ENCODE data around the gene NOC2L. TPM values are rescaled to one million over a fixed set of nuclear protein-coding genes. Genes with fewer than 3 reads are reported as not detected.
A peak's percentile ranks its signal among the peaks of the same experiment; 100 is the strongest.

The NOC2L gene
- polyA plus RNA-seq, 1 donor from 2014 or later, result 64.9 TPM

DNA sequence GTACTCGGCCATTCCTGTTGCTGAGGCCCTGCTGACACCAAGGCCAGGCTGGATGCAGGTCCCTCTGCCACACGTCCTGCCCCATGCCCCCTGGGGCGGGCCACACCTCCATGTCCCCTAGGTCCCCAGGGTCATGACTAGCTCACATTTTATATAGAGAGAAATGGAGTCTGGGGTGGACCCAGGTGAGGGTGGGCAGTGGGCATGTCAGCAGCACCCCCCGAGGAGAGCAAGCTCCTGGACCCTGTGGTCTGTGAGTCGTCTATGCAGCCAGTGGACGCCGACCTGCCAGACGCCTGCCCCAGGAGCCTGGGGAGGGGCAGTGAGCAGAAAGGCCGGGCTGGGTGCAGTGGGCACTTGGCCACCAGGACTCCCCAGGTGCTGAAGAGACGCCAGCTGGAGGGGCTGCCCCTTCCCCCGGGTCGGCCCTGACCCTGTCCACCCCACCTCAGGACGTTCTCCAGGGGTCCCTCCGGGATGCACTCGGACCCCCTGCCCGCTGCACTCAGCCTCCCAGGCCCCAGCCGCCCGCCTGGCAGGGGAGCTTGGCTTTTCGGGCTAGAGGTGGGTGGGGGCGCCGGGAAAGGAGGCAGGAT, 19.4 kb downstream of the NOC2L start:
- peaks cover 24% of the 10 kb centered on the region for H3K27me3 Mint-ChIP-seq
- no peak overlapping the region for H3K27ac Mint-ChIP-seq
- peak overlapping the region in 1 of 4 donors; percentile 17 for H3K4me3 Mint-ChIP-seq

DNA sequence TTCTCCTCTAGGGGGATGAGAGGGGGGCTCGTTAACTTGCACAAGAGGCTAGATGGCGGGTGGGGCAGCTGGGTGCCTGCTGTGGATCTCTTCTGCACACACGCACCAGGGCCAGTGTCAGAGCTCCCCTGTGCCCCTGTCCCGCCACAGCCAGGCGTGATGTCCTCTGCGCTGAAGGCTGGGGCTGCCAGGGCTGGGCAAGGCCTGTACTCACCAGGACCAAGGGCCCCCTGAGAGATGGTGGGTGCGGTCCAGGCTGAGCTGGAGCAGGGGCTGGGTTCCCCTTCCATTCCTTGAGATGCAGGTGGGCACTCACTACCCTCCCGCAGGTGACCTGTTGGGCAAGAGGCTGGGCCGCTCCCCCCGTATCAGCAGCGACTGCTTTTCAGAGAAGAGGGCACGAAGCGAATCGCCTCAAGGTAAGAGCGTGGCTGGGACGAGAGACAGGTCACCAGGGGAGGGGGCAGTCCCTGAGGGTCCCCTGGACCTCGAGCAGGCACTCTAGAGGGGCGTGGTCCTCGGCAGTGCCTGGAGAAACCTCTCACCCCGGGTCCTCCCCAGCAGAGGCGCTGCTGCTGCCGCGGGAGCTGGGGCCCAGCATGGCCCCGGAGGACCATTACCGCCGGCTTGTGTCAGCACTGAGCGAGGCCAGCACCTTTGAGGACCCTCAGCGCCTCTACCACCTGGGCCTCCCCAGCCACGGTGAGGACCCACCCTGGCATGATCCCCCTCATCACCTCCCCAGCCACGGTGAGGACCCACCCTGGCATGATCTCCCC, 20.2 kb downstream of the NOC2L start:
- peak overlapping the region in 1 of 4 donors; percentile 23 for H3K4me3 Mint-ChIP-seq
- H3K4me1 Mint-ChIP-seq, result peaks cover 0 to 7% (median 0%) of the 10 kb centered on the region in 3 donors
- H3K36me3 Mint-ChIP-seq, result no peaks in the 10 kb centered on the region

More for the DNA sequence above, 19.4 kb downstream of the NOC2L start:
- Mint-ChIP-seq H3K9me3 (no peaks in the 10 kb centered on the region), H3K36me3 (no peaks in the 10 kb centered on the region), H3K4me1 (peaks cover 0 to 7% (median 0%) of the 10 kb centered on the region in 3 donors)

DNA sequence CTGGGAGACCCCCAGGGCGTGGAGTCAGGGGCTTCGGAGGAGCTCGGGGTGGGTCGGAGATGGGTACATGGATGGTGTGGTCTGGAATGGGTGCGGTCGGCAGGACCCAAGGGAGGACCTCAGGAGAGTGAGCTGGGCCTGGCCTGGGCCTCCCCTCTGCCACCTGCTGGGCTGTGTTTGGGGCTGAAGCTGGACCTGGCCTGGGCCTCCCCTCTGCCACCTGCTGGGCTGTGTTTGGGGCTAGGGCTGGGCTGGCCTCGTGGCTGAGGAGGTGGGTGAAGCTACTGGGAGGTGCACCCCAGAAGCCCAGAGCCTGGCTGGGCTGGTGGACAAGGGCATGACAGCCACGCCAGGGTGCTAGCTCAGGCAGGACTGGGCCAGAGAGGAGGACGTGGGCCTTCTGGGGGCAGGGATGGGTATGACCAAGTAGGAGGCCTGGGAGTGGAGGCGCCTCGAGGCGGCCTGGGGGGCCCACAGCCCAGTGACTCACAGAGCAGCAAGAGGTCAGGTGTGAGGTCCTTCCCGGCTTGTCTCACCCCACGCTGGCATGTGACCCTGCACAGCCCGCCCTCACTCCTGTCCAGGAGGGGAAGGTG, 20.9 kb downstream of the NOC2L start:
- Mint-ChIP-seq H3K27ac (no peak overlapping the region), H3K4me3 (peak overlapping the region in 1 of 4 donors; percentile 43), H3K4me1 (peaks cover 0 to 7% (median 0%) of the 10 kb centered on the region in 3 donors), H3K9me3 (no peaks in the 10 kb centered on the region), H3K36me3 (no peaks in the 10 kb centered on the region), H3K27me3 (peaks cover 24% of the 10 kb centered on the region)

More for the DNA sequence above, 20.2 kb downstream of the NOC2L start:
- Mint-ChIP-seq H3K27me3 (peaks cover 24% of the 10 kb centered on the region), H3K27ac (no peak overlapping the region), H3K9me3 (no peaks in the 10 kb centered on the region)

DNA sequence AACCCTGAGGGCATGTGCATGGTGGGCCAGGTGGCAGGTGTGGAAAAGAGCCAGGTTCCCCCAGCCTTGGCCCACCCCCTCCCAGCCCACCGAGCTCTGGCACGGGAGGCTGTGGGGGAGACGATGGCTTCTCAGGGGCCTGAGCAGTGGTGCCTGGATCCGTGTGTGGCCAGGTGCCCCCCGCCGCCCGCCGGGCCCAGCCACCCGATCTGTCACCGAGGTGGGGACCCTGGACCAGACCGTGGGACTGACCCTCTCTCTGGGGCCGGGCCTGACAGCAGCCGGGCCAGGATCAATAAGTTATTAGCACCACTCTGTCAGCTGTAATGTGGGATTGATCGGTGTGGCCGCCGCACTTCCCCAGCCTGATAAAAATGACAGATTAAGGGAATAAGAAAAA, 21.5 kb downstream of the NOC2L start:
- peaks cover 26% of the 10 kb centered on the region for H3K27me3 Mint-ChIP-seq
- no peaks in the 10 kb centered on the region for H3K9me3 Mint-ChIP-seq
- peak overlapping the region in 1 of 4 donors; percentile 43 for H3K4me3 Mint-ChIP-seq
- no peak overlapping the region for H3K27ac Mint-ChIP-seq
- H3K4me1 Mint-ChIP-seq, result peaks cover 0 to 7% (median 0%) of the 10 kb centered on the region in 3 donors
- no peaks in the 10 kb centered on the region for H3K36me3 Mint-ChIP-seq

DNA sequence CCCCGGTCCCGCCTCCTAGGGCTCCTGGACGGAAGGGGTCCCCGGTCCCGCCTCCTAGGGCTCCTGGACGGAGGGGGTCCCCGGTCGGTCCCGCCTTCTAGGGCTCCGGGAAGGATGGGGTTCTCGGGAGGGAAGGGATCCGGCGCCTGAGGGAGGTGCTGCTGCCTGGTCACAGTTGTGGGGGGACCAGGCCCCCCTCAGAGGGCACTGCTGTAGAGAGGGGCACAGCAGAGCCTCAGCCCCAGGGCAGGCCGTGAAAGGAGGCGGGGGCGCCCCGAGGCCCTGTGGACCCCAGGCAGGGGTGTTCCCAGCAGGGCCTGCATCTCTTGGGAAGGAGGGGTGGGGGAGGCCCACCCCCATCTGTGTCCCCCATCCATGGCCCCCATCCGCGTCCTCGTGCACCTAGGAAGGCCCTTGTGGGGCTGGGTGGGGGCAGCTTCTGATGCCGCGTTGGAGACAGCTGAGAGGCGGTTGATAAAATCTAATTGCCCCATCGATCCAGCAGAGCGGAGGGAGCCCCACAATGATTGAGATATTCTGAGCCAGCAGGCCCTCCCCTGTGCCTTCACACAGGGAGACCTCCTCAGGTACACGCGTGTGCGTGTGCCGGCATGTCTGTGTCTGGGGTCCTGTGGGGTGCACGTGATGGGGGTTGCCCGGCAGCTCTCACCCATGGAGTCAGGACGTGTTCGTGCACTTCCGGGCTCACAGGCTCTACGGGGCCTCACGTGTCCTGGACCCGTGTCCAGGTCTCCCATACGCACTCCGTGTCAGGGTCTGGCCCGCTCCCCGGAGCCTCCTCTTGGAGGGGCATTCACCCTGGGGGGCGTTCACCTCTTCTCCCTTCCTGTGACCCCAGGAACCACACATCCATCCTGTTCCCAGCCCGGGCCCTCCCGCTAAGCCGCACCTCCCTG, 22.4 kb downstream of the NOC2L start:
- peaks cover 26% of the 10 kb centered on the region for H3K27me3 Mint-ChIP-seq
- H3K9me3 Mint-ChIP-seq, result no peaks in the 10 kb centered on the region
- no peak overlapping the region for H3K27ac Mint-ChIP-seq
- peaks cover 0 to 7% (median 2%) of the 10 kb centered on the region in 3 donors for H3K4me1 Mint-ChIP-seq
- no peak overlapping the region for H3K4me3 Mint-ChIP-seq
- H3K36me3 Mint-ChIP-seq, result no peaks in the 10 kb centered on the region

DNA sequence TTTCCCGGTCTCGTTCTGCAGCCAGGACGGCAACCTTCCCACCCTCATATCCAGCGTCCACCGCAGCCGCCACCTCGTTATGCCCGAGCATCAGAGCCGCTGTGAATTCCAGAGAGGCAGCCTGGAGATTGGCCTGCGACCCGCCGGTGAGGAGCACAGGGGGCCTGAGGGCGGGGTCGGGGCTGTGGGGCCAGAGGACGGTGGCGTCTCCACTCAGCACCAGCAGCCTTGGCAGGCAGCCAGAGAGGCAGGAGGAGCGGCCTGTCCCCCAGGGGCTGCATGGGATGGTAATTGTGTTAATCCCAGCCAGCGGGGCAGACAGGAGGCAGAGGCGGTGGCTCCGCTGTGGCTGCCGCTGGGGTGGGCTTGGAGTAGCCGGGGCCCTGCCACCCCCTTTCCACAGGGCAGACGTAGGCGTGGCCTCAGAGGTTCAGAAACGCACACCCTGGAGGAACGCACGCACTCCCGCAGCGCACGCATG, 23.3 kb downstream of the NOC2L start:
- Mint-ChIP-seq H3K9me3 (no peaks in the 10 kb centered on the region), H3K4me3 (no peak overlapping the region), H3K36me3 (no peaks in the 10 kb centered on the region), H3K27me3 (peaks cover 26% of the 10 kb centered on the region), H3K27ac (no peak overlapping the region), H3K4me1 (peaks cover 0 to 8% (median 4%) of the 10 kb centered on the region in 3 donors)

DNA sequence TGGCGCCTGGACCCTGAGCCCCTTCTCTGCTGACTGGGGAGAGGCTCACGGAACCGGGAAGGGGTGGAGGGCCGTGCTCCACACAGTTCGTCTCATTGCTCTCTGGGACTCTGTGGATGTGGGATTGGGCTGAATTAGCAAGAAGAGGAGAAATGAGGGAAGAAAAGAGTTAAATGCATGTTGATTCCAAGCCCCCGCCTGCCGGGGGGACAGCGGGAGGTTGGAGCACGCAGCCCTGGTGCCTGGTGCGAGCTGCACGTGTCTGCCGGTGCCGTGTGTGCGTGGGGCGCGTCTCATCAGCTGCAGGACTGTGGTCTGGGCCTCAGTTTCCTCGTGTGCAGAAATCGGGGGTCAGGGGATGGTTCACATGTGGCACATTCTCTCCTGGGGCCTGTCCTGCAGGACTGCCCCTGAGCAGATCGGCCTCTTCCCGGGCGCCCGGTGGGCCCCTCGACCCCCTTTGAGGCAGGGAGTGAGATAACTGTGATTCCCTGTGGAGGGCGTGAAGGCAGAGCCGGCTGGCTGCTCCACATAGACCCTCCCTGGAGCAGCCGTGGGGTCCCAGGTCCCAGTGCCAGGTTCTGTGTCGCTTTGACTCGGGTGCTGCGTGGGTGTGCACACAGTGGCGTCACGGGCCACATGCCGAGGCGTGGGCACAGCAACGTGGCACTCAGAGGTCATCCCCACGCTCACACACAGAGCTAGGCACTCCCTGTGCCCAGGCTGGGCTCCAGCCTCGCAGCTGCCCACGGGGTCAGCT, 23.9 kb downstream of the NOC2L start:
- Mint-ChIP-seq H3K27ac (no peak overlapping the region), H3K36me3 (no peaks in the 10 kb centered on the region), H3K9me3 (no peaks in the 10 kb centered on the region), H3K27me3 (peaks cover 22% of the 10 kb centered on the region), H3K4me3 (peak overlapping the region in 1 of 4 donors; percentile 45), H3K4me1 (peaks cover 0 to 5% (median 4%) of the 10 kb centered on the region in 3 donors)

DNA sequence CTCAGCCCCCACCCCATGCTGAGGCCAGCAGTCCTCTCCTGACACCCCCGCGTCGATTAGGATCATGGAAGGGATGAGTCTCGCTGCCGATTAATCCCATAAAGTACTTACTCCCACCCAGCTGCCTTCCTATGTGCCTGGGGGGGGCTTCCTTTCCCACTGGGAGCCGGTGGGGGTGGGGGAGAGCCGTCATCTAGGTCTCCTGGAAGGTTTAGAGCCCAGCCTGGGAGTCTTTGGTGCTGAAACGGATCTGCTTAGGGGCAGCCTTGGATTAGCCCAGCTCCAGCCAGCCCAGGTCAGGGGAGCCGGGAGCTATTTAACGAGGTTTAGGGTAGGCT, 25.5 kb downstream of the NOC2L start:
- H3K9me3 Mint-ChIP-seq, result no peaks in the 10 kb centered on the region

DNA sequence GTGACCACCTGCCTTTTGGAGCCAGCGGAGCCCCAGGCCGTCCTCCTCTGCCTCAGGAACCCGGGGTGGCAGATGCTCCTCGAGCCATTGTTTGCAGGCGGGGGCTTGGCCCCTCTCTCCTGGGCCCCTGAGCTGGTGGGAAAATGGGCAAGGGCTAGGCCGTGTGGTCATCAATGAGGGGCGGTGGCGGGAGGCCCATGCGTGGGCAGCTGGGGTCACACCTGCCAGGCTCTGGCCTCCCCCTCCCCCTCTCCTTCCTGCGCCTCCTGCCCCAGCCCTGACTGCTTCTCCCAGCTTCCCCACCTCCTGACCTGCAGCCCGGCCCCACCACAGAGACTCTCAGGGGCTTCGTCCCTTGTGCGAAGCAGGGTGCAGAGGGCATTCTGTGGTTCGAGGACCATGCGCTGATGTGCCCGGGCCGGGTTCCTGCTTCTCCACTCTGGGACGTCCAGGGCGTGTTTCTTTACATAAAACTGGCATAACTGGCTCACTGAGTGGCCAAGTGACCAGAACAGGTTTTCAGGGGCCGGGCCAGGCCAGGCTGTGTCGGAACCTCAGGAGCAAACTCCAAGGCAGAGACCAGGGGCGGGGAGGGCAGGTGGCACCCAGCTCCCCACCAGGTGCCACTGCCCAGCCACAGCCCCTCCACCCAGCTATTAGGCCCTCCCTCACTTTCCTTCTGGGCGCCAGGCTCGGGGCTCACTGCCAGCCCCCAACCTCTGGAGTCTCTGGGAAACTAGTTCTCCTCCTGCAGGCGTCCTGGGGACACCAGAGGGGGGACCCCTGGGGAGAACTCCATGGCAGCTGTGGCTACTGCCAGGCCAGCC, 26.1 kb downstream of the NOC2L start:
- Mint-ChIP-seq H3K4me3 (peak overlapping the region in 1 of 4 donors; percentile 82), H3K9me3 (no peaks in the 10 kb centered on the region), H3K36me3 (no peaks in the 10 kb centered on the region), H3K27ac (no peak overlapping the region), H3K4me1 (peaks cover 0 to 6% (median 5%) of the 10 kb centered on the region in 3 donors), H3K27me3 (peaks cover 17% of the 10 kb centered on the region)

More for the DNA sequence above, 25.5 kb downstream of the NOC2L start:
- Mint-ChIP-seq H3K27ac (no peak overlapping the region), H3K36me3 (no peaks in the 10 kb centered on the region), H3K4me3 (no peak overlapping the region), H3K27me3 (peaks cover 21% of the 10 kb centered on the region), H3K4me1 (peaks cover 0 to 6% (median 5%) of the 10 kb centered on the region in 3 donors)

DNA sequence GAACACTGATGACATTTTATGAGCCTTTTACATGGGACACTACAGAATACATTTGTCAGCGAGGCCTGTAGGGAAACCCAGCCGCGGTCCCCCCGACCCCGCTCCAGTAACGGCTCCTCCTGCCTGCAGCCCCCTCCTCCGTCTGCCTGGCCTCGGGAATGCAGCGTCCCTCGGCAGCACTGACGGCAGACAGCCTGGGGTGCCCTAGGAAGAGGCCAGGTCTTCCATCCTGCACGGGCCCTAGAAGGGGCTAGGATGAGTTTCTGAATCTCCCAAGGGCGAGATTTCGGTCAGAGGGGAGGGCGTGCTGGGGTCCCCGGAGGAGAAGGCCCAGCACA, 26.9 kb downstream of the NOC2L start:
- Mint-ChIP-seq H3K36me3 (no peaks in the 10 kb centered on the region), H3K4me3 (no peak overlapping the region), H3K27ac (no peak overlapping the region)

DNA sequence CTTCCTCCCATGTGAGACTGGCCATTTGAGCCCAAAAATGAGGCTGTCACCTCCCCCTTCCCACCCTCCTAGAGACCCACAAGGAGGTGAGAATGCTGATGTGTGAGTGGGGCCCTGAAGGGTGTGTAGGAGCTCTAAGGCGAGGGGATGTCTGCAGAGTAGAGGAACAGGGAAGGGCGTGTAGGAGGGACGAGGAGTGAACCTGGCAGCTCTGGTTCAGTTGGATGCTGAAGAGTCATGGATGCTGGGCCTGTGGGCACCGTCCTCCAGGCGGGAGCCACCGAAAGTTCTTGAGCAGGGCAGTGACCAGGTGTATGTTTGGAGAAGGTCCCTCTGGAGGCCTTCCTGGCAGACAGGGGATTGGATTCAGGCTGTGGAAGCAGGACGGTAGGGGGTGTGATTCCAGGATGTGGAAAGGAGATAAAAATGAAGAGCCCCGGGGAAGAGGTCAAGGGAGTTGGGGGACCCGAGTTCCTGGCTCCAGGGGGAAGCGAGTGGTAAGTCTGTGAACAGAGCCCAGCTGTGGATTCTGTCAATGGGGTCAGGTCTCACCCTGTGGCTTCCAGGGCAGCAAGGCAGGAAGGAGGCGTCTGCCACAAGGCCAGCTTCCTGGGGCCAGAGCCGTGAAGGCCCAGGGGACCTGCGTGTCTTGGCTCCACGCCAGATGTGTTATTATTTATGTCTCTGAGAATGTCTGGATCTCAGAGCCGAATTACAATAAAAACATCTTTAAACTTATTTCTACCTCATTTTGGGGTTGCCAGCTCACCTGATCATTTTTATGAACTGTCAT, 27.5 kb downstream of the NOC2L start:
- H3K4me3 Mint-ChIP-seq, result no peak overlapping the region
- H3K27me3 Mint-ChIP-seq, result peaks cover 21% of the 10 kb centered on the region
- H3K27ac Mint-ChIP-seq, result no peak overlapping the region

More for the DNA sequence above, 26.9 kb downstream of the NOC2L start:
- H3K27me3 Mint-ChIP-seq, result peaks cover 17% of the 10 kb centered on the region
- H3K9me3 Mint-ChIP-seq, result no peaks in the 10 kb centered on the region
- peaks cover 0 to 6% (median 5%) of the 10 kb centered on the region in 3 donors for H3K4me1 Mint-ChIP-seq

DNA sequence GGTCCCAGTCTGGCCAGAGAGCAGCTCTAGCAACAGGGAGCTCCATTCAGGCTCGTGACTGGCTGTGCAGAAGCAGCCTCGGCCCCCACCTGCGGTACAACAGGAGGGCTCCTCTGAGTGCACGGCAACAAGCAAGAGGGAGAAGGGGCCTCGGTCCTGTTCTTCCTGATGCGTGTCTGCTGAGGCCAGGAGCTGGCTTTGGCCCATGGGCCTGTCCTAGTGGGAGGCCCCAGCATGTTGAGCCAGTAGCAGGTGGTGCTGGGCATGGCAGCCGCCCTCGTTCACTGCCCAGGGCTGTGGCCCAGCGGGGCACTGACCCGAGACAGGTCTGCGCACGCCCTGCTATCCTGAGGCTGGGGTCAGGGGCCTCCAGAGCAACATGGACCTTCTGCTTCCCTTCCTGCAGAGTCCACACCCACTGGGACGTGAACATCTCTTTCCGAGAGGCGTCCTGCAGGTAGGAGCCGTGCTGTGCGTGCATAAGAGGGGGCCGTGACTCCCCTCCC, 28.4 kb downstream of the NOC2L start:
- Mint-ChIP-seq H3K4me1 (peaks cover 0 to 6% (median 5%) of the 10 kb centered on the region in 3 donors), H3K27ac (no peak overlapping the region), H3K9me3 (no peaks in the 10 kb centered on the region), H3K4me3 (no peak overlapping the region), H3K27me3 (peaks cover 28% of the 10 kb centered on the region), H3K36me3 (no peaks in the 10 kb centered on the region)

More for the DNA sequence above, 27.5 kb downstream of the NOC2L start:
- no peaks in the 10 kb centered on the region for H3K9me3 Mint-ChIP-seq
- H3K36me3 Mint-ChIP-seq, result no peaks in the 10 kb centered on the region
- H3K4me1 Mint-ChIP-seq, result peaks cover 0 to 6% (median 5%) of the 10 kb centered on the region in 3 donors

Data from IgD-negative memory B cell (primary cell).